HG03342 (cell line): ENCODE data around the gene NDUFV2.
"Not testable (repeated sequence)": the region's sequence is repeated elsewhere in the genome, so short reads cannot be mapped to it uniquely, and the experiment has no call there.

Experiments
- ATAC-seq: cut with Tn5 transposase; IDR thresholded peaks from one replicate; pipeline ENCODE4 v1.9.1; 2021; ENCODE audit warnings: mild to moderate bottlenecking, moderate library complexity; ENCODE audit not compliant: unreplicated experiment

NDUFV2 gene

GRCh38 chr18:9088727-9089126 is 13.8 kb upstream of the NDUFV2 start:
- not testable (repeated sequence) for ATAC-seq

GRCh38 chr18:9090578-9090977 is 11.9 kb upstream of the NDUFV2 start:
- no peak for ATAC-seq

GRCh38 chr18:9091066-9091476 is 11.4 kb upstream of the NDUFV2 start:
- ATAC-seq, result no peak

- ATAC-seq, result no peak
These were observed 9.8 kb upstream of the NDUFV2 start for GRCh38 chr18:9092665-9093064.

GRCh38 chr18:9093109-9093508 is 9.4 kb upstream of the NDUFV2 start:
- ATAC-seq, result not testable (repeated sequence)

GRCh38 chr18:9094307-9095226 is 7.9 kb upstream of the NDUFV2 start:
- ATAC-seq, result no peak

GRCh38 chr18:9095297-9096006 is 7.0 kb upstream of the NDUFV2 start:
- peak; percentile 90 for ATAC-seq

- no peak for ATAC-seq
These were observed 6.5 kb upstream of the NDUFV2 start for GRCh38 chr18:9096007-9096371.

- ATAC-seq, result no peak
These were observed 5.8 kb upstream of the NDUFV2 start for GRCh38 chr18:9096685-9097084.

GRCh38 chr18:9097349-9097748 is 5.2 kb upstream of the NDUFV2 start:
- ATAC-seq, result no peak

- ATAC-seq, result no peak
These were observed 1.7 kb upstream of the NDUFV2 start for GRCh38 chr18:9100796-9101195.

GRCh38 chr18:9101730-9102507 is 580 bp upstream of the NDUFV2 start:
- ATAC-seq, result peak; percentile 14

GRCh38 chr18:9103376-9103873 is 926 bp downstream of the NDUFV2 start:
- no peak for ATAC-seq

- no peak for ATAC-seq
These were observed 1.9 kb downstream of the NDUFV2 start for GRCh38 chr18:9104244-9104901.

GRCh38 chr18:9105420-9105819 is 2.9 kb downstream of the NDUFV2 start:
- no peak for ATAC-seq

- no peak for ATAC-seq
These were observed 3.6 kb downstream of the NDUFV2 start for GRCh38 chr18:9106094-9106493.

GRCh38 chr18:9106800-9107584 is 4.5 kb downstream of the NDUFV2 start:
- ATAC-seq, result no peak

GRCh38 chr18:9108911-9109310 is 6.4 kb downstream of the NDUFV2 start:
- no peak for ATAC-seq

GRCh38 chr18:9109523-9109922 is 7.0 kb downstream of the NDUFV2 start:
- no peak for ATAC-seq
